ENCODE data around the gene CLASRP.

The CLASRP gene

GRCh38 chr19:45020071-45020470 lies 18.8 kb upstream of the CLASRP start:
- no peak for DNase-seq (ENCODE audit: low read depth in 2 of 2)

- DNase-seq (ENCODE audit: low read depth in 2 of 2), result no peak
Observed at GRCh38 chr19:45021971-45022370, 16.9 kb upstream of the CLASRP start.

GRCh38 chr19:45023048-45023447 lies 15.8 kb upstream of the CLASRP start:
- no peak for DNase-seq (ENCODE audit: low read depth in 2 of 2)

DNA sequence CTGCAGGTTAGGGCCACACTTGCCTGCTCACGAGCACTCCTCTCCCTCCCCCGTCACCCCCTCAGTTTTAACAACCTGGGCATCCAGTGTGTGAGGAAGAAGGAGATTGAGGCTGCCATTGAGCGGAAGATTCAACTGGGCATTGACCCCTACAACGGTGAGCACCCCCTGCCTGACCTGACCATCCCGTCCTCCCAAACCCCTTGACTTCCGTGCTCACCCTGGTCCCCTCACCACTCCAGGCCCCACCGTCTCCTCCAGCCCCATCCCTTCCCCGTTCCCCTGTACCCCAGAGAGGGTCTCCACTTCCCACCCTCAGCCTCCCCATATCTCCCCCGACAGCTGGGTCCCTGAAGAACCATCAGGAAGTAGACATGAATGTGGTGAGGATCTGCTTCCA lies 13.6 kb upstream of the CLASRP start:
- no peak for DNase-seq (ENCODE audit: low read depth in 2 of 2)

- no peak for DNase-seq (ENCODE audit: low read depth in 2 of 2)
Observed at GRCh38 chr19:45027371-45027770, 11.5 kb upstream of the CLASRP start.

- no peak for DNase-seq (ENCODE audit: low read depth in 2 of 2)
Observed at GRCh38 chr19:45030825-45031224, 8.0 kb upstream of the CLASRP start.

DNA sequence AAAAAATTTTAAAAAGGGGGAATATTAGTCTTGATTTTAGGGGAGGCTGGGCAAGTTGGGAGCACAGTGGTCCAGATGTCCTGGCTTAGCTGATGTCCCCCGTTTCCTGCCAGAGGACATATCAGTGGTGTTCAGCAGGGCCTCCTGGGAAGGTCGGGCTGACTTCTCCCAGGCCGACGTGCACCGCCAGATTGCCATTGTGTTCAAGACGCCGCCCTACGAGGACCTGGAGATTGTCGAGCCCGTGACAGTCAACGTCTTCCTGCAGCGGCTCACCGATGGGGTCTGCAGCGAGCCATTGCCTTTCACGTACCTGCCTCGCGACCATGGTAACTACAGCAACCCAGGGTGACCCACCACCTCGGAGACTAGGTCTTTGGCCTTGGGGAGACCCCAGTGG lies 6.4 kb upstream of the CLASRP start:
- no peak for DNase-seq (ENCODE audit: low read depth in 2 of 2)

- no peak for DNase-seq (ENCODE audit: low read depth in 2 of 2)
Observed at GRCh38 chr19:45035755-45036154, 3.1 kb upstream of the CLASRP start.

- no peak for DNase-seq (ENCODE audit: low read depth in 2 of 2)
Observed at GRCh38 chr19:45037393-45038169, 1.3 kb upstream of the CLASRP start.

- no peak for DNase-seq (ENCODE audit: low read depth in 2 of 2)
Observed at GRCh38 chr19:45040059-45040771, 1.4 kb downstream of the CLASRP start.

GRCh38 chr19:45041125-45041524 lies 2.3 kb downstream of the CLASRP start:
- DNase-seq (ENCODE audit: low read depth in 2 of 2), result no peak

- DNase-seq (ENCODE audit: low read depth in 2 of 2), result no peak
Observed at GRCh38 chr19:45045671-45046353, 7.0 kb downstream of the CLASRP start.

- no peak for DNase-seq (ENCODE audit: low read depth in 2 of 2)
Observed at GRCh38 chr19:45046355-45046754, 7.5 kb downstream of the CLASRP start.

GRCh38 chr19:45047188-45047797 lies 8.4 kb downstream of the CLASRP start:
- no peak for DNase-seq (ENCODE audit: low read depth in 2 of 2)

DNA sequence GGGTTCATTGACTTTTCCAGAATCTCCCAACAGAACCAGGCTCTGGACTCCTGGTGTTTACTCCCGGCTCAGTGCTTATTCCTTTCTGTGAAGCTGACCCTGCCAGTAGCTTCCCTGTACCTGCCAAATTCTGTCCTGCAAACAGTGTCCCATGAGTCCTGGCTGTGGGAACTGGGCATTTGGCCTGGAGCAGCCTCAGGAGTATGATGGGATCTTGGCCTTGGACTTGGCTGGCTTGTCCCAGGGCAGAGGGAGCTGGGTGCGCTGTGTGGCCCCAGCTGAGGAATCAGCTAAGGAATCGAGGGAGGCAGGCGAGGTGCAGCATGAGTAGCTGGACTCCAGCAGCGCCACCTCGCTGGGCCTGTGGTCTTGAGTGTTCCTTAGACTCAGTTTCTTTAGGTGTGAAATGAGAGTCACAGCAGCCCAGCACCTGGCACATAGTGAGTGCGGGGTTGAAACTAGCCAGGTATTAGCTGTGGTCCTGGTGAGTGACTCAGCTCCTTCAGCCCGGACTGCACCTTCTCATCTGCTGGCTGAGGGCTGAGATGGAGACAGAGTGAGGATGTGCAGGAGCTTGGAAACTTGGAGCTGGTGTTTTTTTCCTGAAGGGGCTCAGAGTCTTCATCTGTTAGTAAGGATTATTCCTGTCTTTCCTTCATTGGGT lies 10.4 kb downstream of the CLASRP start:
- DNase-seq (ENCODE audit: low read depth in 2 of 2), result no peak

GRCh38 chr19:45050036-45050435 lies 11.2 kb downstream of the CLASRP start:
- no peak for DNase-seq (ENCODE audit: low read depth in 2 of 2)

DNA sequence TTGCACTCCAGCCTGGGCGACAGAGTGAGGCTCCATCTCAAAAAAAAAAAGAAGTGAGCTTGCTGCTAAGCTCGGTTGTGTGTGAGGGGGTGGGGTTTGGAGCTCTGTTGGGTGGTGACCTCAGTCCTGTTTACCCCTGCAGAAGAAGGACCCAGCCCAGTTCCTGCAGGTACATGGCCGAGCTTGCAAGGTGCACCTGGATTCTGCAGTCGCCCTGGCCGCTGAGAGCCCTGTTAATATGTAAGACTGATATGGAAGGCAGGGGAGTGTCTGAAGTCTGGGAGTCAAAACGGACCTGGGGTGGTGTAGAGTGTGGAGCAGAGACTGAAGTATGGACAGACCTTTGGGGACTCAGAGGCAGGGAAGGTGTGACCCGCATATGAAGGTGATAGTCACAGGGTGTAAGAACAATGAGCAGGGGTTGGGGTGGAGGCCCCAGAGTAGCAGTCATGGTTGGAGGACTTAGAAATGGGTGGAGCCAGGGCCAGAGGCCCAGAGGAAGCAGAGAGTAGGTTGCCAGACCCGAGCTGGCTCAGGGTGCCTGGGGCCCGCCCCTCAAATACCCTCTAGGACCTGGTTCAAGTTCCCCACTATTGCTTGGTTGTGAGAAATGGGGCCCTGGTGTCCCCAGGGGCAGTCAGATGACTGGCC lies 13.2 kb downstream of the CLASRP start:
- DNase-seq (ENCODE audit: low read depth in 2 of 2), result no peak

- DNase-seq (ENCODE audit: low read depth in 2 of 2), result no peak
Observed at GRCh38 chr19:45056831-45057230, 18.0 kb downstream of the CLASRP start.

DNA sequence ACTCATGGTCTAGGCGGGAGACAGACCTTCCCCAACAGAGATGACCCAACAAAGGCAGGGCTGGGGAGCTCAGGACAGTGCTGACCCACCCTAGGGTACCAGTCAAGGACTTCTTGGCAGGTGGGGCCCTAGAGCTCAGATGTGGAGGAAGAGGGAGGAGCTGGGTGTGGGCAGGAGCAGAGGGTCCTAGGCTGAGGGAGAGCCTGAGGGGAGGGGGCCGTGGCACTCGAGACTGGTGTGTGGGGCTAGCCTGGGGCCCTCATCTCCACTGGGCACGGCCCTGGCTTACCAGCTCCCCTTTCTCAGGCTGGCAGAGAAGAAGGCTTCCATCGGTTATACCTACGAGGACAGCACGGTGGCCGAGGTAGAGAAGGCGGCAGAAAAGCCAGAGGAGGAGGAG lies 18.6 kb downstream of the CLASRP start:
- no peak for DNase-seq (ENCODE audit: low read depth in 2 of 2)

DNA sequence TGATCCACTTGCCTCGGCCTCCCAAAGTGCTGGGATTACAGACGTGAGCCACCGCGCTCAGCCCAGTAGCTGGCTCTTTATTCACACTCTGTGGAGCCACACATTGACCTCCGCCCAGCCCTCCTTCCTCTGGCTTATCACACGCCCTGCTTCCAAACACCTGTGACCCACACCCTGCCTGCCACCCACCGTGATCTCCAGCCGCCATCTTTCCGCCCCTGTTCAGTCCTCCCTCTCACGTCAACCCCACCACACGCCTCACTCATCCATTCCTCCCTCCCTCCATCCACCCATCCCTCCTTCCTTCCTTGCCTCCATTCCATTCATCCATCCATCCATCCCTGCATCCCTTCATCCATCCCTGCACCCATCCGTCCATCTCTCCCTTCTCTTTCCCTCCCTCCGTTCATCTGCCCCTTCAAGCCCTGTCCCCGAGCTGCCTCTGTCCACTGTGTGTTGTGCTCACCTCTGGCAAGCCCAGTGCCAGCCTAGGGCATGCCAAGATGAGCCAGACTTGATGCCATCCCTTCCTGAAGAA lies 19.8 kb downstream of the CLASRP start:
- no peak for DNase-seq (ENCODE audit: low read depth in 2 of 2)

All from fibroblast of skin of left biceps (primary cell).